GM06990 (cell line): ENCODE data around the gene CZIB.

ENCODE experiments used
- DNase-seq: peaks from one replicate; pipeline ENCODE4 v3.0.0-alpha.2; 2011; ENCODE audit not compliant: insufficient read length; ENCODE audit errors: extremely low read depth
- H3K27me3 ChIP-seq: replicated peaks from 2 replicates; pipeline ENCODE4 v1.6.0; 2011; ENCODE audit warnings: low read length; ENCODE audit not compliant: control insufficient read depth, insufficient read depth
- H3K36me3 ChIP-seq: 2 replicates; pipeline ENCODE4 v1.5.1; 2011; ENCODE audit warnings: low read length; ENCODE audit not compliant: control insufficient read depth, insufficient read depth
- H3K4me3 ChIP-seq: replicated peaks from 2 replicates; pipeline ENCODE4 v1.5.1; 2011; ENCODE audit warnings: low read depth, mild to moderate bottlenecking, control low read depth, low read length
- TF ChIP-seq, protein P1 (sequence below): IDR thresholded peaks from 2 replicates; pipeline ENCODE4 v1.5.1; 2011; ENCODE audit warnings: low read length, control low read depth, mild to moderate bottlenecking, inconsistent platforms; ENCODE audit not compliant: insufficient read depth, poor library complexity, severe bottlenecking

Gene CZIB

DNA sequence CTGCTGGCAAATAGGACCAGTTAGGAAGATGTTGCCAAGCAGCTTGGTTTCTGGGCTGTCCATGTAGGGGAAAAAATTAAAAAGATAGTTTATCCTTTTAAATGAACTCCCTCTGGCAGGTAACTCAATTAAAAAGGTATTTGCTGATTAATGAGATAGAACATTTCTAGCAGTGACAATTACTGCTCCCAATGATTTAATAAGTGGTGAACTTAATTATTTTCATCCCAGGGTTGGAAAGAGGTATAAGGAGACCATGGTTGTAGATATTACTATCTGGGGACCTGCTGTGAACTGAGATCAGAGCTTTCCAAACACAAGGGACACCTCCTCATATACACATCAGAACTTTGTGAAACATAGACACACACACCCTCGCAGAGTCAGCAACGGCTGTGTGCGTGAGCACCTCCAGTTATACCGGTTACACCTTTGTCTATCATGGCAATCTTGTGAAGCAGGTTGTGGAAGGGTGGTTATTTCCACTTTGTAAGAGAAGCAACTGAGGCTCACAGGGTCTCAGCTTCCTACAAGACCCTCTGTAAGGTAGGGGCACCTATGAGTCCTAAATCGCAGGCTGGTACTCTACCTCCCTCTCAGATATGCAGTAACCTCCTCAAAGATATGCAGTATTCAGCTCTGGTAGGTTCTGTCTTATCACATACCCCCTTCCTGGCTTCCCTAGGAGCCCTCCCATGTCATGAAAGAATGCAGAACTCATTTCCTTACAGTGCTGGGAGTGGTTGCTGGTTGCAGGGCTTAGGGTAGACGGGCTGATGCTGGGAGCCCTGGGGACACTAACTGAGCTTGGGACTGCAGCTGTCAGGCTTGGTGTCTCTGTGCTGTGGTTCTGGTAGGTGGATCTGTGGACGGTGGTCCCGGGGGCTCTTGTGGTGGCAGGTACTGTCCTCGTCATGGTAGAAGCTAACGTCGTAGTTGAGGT lies 36.3 kb upstream of the CZIB start:
- TF ChIP-seq, protein P1, sequence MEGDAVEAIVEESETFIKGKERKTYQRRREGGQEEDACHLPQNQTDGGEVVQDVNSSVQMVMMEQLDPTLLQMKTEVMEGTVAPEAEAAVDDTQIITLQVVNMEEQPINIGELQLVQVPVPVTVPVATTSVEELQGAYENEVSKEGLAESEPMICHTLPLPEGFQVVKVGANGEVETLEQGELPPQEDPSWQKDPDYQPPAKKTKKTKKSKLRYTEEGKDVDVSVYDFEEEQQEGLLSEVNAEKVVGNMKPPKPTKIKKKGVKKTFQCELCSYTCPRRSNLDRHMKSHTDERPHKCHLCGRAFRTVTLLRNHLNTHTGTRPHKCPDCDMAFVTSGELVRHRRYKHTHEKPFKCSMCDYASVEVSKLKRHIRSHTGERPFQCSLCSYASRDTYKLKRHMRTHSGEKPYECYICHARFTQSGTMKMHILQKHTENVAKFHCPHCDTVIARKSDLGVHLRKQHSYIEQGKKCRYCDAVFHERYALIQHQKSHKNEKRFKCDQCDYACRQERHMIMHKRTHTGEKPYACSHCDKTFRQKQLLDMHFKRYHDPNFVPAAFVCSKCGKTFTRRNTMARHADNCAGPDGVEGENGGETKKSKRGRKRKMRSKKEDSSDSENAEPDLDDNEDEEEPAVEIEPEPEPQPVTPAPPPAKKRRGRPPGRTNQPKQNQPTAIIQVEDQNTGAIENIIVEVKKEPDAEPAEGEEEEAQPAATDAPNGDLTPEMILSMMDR = no peak
- Histone ChIP-seq H3K27me3 (no peaks in the 10 kb centered on the region), H3K36me3 (peaks cover 28% of the 10 kb centered on the region), H3K4me3 (no peak overlapping the region)
- no peak for DNase-seq

DNA sequence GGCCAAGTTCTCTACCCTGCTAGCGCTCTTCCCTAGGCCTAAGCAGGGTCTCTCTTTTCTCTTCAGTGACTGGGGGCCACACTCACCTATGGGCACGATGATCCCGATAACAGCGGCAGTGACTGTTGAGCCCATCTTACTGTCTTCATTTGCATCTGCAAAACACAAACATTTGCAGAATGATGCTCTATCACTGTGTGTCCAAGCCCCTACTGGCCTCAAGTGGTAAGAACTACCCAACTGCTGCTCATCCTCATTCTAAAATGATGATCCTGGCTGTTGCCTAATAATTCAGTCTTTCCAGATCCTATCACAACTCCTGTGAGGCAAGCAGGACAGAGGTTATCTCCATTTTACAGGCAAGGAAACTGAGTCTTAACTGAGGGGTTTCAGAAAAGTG lies 34.6 kb upstream of the CZIB start:
- DNase-seq = no peak
- Histone ChIP-seq H3K27me3 (no peaks in the 10 kb centered on the region), H3K36me3 (peaks cover 27% of the 10 kb centered on the region), H3K4me3 (no peak overlapping the region)
- TF ChIP-seq, protein P1 = no peak

DNA sequence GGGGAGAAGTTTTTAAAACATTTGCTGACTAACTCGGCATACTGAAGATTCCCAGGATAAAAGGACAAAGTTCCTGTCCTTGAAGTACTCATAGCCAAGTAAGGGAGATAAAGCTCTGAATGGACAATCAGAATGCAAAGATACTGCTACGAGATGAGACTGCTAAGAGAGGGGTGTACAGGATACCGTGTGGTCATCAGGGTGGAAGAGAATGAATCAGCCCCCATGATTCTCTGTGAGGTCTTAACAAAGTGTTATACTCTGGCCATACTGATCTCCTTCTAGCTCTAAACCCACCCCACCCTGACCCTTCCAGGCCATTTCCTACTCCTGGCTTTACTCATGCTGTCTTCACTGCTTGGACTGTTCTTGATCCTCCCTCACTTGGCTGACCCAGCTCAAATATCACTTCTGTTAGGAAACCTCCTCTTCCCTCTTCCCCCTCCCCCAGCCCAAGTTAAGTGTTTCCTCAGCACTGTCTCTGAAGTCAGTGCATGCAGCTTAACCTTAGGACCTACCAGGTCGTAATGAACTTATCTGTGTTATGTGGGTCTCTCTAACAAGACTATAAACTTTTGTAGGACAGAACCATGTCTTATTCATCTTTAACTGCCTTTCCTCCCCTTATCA lies 33.7 kb upstream of the CZIB start:
- no peak for DNase-seq
- Histone ChIP-seq H3K27me3 (no peaks in the 10 kb centered on the region), H3K36me3 (peaks cover 28% of the 10 kb centered on the region), H3K4me3 (no peak overlapping the region)
- TF ChIP-seq, protein P1 = no peak

DNA sequence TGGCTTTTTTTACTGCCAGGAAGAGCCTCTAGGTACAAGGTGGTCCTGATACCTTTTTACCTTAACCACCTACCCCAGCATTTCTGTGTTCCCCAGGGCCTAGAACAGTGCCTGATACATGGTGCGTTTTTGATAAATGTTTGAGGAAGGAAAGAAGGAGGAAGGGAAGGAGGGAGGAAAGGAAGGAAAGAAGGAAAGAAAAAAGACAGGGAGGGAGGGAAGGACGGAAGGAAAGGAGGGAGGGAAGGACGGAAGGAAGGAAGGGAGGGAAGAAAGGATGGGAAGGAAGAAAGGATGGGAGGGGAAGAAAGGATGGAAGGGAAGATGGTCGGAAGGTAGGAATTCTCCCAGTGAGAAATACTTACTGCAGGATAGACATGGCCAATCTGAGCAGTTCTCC lies 29.9 kb upstream of the CZIB start:
- Histone ChIP-seq H3K27me3 (no peaks in the 10 kb centered on the region), H3K36me3 (peaks cover 19% of the 10 kb centered on the region), H3K4me3 (no peak overlapping the region)
- TF ChIP-seq, protein P1 = no peak
- no peak for DNase-seq

DNA sequence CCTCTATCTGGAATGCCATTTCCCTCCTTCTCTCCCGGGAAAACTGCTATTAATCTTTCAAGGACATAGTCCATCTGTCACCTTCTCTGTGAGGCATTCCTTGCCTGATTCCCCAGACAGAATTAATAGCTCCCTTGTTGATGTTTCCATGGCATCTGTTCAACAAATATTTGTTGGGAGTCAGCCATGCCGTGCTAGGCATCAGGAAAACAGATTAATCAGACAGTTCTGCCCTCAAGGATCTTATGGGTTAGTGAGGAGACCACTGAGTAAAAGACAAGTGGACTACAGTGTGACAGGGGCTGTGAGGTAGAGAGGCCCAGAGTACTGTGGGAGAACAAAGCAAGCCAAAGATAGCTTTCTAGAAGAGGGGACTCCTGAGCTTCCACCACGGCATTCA lies 29.3 kb upstream of the CZIB start:
- no peak for DNase-seq
- H3K4me3 ChIP-seq = no peak overlapping the region
- TF ChIP-seq, protein P1 = no peak
- H3K27me3 ChIP-seq = no peaks in the 10 kb centered on the region
- peaks cover 16% of the 10 kb centered on the region for H3K36me3 ChIP-seq
